HepG2 (cell line): Measurements from ENCODE around the gene GATD1.

Source experiments
- CTCF ChIP-seq: sonication (generic); formaldehyde crosslinking; IDR thresholded peaks from 2 replicates; pipeline ENCODE4 v1.5.0; 2020; ENCODE audit warnings: mild to moderate bottlenecking, missing genetic modification reagents, moderate library complexity
- RFX3 ChIP-seq: IDR thresholded peaks from 2 replicates; pipeline ENCODE4 v1.6.1; 2016; ENCODE audit warnings: missing biosample characterization, missing genetic modification reagents
- ZBTB42 ChIP-seq: sonication (generic); formaldehyde crosslinking; IDR thresholded peaks from 2 replicates; pipeline ENCODE4 v1.5.0; 2020; ENCODE audit warnings: mild to moderate bottlenecking, missing genetic modification reagents

- TF ChIP-seq ZBTB42 (CRISPR knock-in tag) (0 out of 2 replicates have a peak, but pooled peaks have one; percentile 52), RFX3 (no peak), CTCF (CRISPR knock-in tag) (no peak)
Measured at GRCh38 chr11:818396-819128, 41.3 kb upstream of the GATD1 start, which contains the start of gene PNPLA2.
